GM13977 (cell line): ENCODE measurements around the gene DACH1.

Source experiments
- DNase-seq: peaks from one replicate; pipeline ENCODE4 v3.0.0; 2012; ENCODE audit warnings: low spot score
- in situ Hi-C: fragments of 300-500 bp; cut with MboI; formaldehyde crosslinking; loops from one replicate; pipeline ENCODE4 v1.12.0; 2022; ENCODE audit warnings: low sequenced_read_pairs, low pct_unique_long_range_greater_than_20kb, mixed read lengths, inconsistent platforms; ENCODE audit not compliant: unreplicated experiment
- TF ChIP-seq, protein P1 (sequence below): IDR thresholded peaks from 2 replicates; pipeline ENCODE4 v1.5.1; 2012; ENCODE audit warnings: mild to moderate bottlenecking, control low read depth; ENCODE audit not compliant: insufficient read depth; ENCODE audit errors: extremely low read depth, missing control alignments

The DACH1 gene

DNA sequence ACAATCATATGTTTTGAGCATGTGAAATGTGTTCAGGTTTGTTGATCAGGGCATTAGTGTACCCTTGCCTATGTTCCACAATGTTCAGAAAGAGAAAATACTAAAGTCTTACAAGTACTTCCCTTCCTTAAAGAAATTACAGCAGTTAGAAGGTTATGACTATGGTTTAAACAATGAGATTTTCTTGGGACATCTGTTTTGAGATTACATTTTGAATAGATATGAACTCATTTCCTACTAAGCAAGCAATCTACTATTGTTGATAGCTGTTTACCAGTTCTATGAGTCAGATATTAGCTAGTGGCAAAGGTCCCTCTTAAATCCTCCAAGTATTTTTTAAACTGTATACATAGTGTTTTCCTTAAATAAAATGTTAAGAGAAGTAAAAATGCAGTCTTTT is 241.3 kb downstream of the DACH1 start:
- TF ChIP-seq, protein P1, sequence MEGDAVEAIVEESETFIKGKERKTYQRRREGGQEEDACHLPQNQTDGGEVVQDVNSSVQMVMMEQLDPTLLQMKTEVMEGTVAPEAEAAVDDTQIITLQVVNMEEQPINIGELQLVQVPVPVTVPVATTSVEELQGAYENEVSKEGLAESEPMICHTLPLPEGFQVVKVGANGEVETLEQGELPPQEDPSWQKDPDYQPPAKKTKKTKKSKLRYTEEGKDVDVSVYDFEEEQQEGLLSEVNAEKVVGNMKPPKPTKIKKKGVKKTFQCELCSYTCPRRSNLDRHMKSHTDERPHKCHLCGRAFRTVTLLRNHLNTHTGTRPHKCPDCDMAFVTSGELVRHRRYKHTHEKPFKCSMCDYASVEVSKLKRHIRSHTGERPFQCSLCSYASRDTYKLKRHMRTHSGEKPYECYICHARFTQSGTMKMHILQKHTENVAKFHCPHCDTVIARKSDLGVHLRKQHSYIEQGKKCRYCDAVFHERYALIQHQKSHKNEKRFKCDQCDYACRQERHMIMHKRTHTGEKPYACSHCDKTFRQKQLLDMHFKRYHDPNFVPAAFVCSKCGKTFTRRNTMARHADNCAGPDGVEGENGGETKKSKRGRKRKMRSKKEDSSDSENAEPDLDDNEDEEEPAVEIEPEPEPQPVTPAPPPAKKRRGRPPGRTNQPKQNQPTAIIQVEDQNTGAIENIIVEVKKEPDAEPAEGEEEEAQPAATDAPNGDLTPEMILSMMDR: no peak
- in situ Hi-C loops: no loop called here
- DNase-seq: no peak

DNA sequence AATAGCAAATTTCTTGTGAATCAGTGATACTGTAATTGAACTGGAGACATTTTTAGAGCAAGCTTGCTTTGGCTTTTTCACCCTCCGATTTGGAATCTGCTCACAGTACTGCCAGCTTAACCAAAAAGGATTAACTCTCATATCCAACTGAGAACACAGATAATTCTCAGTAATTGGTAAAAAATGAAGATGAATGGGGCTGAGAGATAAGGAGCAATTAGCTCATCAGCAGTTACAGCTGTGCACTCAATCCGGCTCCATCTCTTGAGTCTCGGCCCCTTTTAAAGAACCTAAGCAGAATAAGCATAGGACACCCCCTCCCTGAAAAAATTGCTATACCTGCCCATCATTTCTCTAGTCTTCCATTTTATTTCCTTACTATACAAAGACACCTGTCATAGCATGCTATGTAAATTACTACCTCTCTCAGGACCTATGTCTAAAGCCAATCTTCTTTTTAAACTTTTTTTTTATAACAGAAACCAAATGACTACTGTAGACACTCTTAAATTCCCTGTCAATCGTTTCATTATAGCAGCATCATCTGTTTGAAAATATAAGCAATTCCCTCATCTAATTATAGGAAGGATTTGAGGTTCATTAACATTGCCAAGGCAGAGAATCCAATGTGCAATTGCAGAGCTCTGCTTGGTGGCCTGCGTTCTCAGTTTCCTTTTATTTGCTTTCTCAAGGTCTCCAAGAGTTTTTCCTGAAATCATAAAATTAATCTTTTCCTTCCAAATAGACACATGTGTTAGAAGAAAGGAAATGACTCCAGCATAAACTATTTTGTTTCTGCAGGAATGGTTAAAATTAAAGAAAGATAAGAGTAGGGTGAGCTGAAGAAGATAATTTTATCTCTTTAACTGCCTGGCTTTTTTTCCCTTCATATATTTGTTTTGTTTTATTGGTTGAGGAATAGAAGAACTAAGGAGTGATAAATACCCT is 242.1 kb downstream of the DACH1 start:
- no peak for DNase-seq
- in situ Hi-C loops: no loop called here
- TF ChIP-seq, protein P1: no peak

DNA sequence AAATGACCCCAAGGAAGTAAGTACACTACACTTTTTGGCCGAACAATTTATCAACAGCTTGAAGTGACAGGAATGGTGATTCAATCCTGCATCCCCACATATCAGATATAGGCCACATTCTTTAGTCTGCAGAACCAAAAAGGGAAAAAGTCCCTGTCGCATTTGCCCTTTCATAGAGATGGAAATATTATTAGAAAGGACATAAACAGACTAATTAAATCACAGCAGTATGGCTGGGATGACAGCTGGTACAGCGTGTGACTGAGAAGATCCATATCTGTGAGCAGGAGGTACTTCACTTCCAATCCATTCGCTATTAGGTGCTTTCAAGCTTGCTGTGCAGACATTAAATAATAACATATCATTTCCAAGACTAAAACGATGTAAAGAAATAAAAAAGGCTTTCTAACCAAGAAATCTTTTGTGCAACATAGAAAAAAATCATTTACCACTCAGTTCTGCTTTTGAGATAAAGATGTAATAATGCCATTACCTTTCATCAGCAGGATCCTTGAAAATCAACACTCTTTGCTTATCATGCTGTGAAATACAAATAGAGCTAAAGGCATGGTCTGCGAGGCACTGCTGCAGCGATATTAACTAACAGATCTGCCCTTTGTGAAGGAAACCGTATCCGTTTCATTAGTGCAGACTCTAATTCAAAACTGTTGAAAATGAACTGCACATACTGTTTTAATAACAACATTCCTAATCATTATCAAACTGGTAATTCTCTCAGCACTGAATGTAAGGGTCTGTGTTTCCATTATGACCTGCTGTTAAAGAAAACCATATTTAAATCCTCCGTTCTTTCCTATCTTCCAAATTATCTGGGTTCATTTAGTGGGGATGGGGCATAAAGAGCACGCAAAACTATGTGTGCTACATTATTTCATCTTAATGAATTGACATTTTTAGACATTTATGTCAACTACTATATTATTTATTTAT is 245.6 kb downstream of the DACH1 start:
- DNase-seq: no peak
- TF ChIP-seq, protein P1: no peak
- in situ Hi-C loops: no loop called here

DNA sequence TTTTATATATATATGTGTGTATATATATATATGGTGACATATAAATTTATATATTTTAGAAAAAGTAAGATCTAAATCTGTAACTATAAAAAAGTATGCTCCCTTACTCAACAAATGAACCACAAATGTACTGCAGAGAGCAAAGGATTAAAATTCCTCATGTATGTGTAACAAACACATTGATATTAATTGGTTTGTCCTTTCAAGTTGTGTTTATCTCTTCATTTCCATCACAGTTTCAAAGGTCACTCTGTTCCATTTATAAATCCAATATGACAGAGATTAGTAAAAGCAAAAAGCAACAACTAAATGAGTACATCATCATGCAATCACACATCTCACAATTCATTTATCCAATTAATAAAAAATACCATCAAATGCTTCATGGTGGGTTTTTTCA is 247.9 kb downstream of the DACH1 start:
- no peak for DNase-seq
- in situ Hi-C loops: no loop called here
- TF ChIP-seq, protein P1: no peak

DNA sequence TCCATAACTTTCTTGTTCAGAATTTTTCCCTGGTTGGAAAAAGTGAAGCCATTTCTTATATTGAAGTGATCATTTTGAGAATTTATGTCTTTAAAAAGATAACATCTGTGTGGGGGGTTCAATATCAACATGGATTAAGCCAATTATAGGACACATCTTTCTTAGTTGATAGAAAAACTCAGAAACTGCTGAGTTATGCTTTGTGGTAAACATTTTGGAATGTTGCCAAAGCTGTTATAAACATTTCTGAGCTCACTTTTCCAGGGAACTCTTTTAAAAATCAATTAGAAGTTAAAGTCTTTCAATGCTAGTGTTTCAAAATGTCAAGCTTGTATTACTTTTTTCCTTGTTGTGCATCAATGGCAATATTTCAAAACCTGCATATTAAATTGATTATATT is 248.8 kb downstream of the DACH1 start:
- in situ Hi-C loops: no loop called here
- no peak for DNase-seq
- TF ChIP-seq, protein P1: no peak

DNA sequence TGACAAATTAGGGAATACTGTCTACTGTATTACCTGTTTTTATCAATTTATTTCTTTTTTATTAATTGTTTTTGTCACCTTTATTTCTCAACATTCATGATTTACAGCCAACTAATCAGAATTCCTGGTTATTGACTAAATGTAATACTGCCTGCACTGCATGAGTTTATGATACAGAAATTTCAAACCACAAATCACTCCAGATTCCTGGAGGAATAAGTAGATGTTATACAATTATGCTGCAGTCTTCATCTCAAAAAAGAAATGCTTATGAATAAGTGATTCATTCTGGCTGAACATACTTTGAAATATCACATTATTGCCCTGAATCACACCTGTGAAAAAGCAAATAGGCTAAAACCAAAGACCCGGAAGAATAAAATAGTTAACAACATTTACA is 249.7 kb downstream of the DACH1 start:
- no peak for DNase-seq
- in situ Hi-C loops: no loop called here
- TF ChIP-seq, protein P1: no peak
